ENCODE measurements around the gene ST7. TPM values are rescaled to one million over a fixed set of nuclear protein-coding genes. Genes with fewer than 3 reads are reported as not detected.

Gene ST7
- total RNA-seq, 3 donors from 2014 or later (not counting 1 experiment from before 2014, with no cell fraction given), result 9.8 to 15.7 (median 12.9) TPM

GRCh38 chr7:117229350-117229749 lies 276.0 kb downstream of the ST7 start:
- no peaks in the 10 kb centered on the region for H3K27me3 Mint-ChIP-seq (ENCODE audit: low read depth in 2 of 2)
- no peak overlapping the region for H3K27ac Mint-ChIP-seq
- DNase-seq (no peak), ATAC-seq (no peak)
- Histone ChIP-seq H3K36me3 (ENCODE audit: control insufficient read depth, insufficient read depth, low read length) (no peaks in the 10 kb centered on the region), H3K9me3 (ENCODE audit: control insufficient read depth, insufficient read depth, low read length) (no peaks in the 10 kb centered on the region), H3K27ac (ENCODE audit: low read length) (no peak overlapping the region), H3K4me3 (ENCODE audit: low read length) (no peak overlapping the region), H3K27me3 (ENCODE audit: control insufficient read depth, insufficient read depth, low read length) (no peaks in the 10 kb centered on the region), H3K4me1 (ENCODE audit: control insufficient read depth, insufficient read depth, low read length) (no peaks in the 10 kb centered on the region)
- H3K36me3 Mint-ChIP-seq, result no peaks in the 10 kb centered on the region
- 88% methylated on average over 3 of the region's 3 CpGs for WGBS (ENCODE audit: insufficient coverage)
- intact Hi-C loops (cut with micrococcal nuclease), result no loop called here
- TF ChIP-seq CTCF (IDR thresholded peaks at IDR 0.05), result no peak
- no peak overlapping the region for H3K4me3 Mint-ChIP-seq
- no peaks in the 10 kb centered on the region for H3K4me1 Mint-ChIP-seq
- H3K9me3 Mint-ChIP-seq, result peaks cover 0 to 3% of the 10 kb centered on the region in 2 donors

DNA sequence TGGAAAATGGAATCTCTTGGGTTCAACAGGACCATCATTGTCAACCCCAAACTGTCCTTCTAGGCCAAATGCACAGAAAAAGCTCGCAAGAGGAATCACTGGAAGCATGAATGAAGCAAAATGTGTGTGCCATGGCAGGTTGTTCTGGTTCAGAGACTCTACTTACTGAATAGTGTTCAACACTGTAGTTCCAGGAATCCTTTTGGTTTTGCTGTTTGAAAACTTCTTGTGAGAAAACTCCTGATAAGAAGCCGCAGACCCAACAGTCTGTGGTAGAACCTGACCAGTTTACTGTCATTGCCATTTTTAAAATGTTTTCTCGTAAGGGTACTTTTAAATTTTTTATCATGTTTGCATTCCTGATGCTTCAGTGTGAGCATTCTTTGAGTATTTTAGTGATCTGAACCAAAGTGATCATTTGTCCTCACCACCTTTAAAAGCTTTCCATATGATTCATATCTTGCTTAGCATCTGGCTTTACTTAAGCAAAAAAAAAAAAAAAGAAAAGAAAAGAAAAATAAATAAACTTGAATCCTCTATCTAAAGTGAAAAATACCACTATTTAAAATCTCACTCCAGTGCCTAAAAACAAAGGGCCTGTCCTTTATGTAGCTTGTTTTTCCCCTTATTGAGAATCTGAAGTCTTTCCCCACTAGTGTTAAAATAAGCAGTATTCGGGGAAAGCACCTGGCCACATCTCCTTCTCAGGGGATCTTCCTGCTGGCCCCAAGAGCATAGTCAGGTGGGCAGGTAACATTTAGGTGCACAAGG lies 277.2 kb downstream of the ST7 start:
- Mint-ChIP-seq H3K36me3 (no peaks in the 10 kb centered on the region), H3K27me3 (ENCODE audit: low read depth in 2 of 2) (no peaks in the 10 kb centered on the region), H3K4me1 (no peaks in the 10 kb centered on the region), H3K27ac (no peak overlapping the region), H3K9me3 (peaks cover 0 to 4% of the 10 kb centered on the region in 2 donors), H3K4me3 (no peak overlapping the region)
- ATAC-seq (no peak), DNase-seq (no peak)
- Histone ChIP-seq H3K36me3 (ENCODE audit: control insufficient read depth, insufficient read depth, low read length) (no peaks in the 10 kb centered on the region), H3K4me3 (ENCODE audit: low read length) (no peak overlapping the region), H3K9me3 (ENCODE audit: control insufficient read depth, insufficient read depth, low read length) (no peaks in the 10 kb centered on the region), H3K27me3 (ENCODE audit: control insufficient read depth, insufficient read depth, low read length) (no peaks in the 10 kb centered on the region), H3K27ac (ENCODE audit: low read length) (no peak overlapping the region), H3K4me1 (ENCODE audit: control insufficient read depth, insufficient read depth, low read length) (no peaks in the 10 kb centered on the region)
- TF ChIP-seq CTCF (IDR thresholded peaks at IDR 0.05), result no peak
- intact Hi-C loops (cut with micrococcal nuclease), result no loop called here
- 92% methylated on average over 4 of the region's 4 CpGs for WGBS (ENCODE audit: insufficient coverage)

DNA sequence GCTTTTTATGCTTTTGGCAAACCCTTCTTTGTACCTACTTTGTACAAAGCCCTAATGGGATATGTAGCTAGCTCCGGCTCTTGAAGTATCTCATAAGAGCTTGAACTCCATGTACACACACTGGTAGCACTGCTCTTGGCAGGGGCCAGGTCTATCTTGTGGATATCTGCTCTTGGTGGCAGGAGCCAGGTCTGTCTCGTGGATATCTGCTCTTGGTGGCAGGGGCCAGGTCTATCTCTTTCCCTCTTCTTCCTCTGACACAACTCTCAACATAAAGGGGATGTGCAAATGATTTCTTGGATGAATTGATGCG lies 277.7 kb downstream of the ST7 start:
- no peak overlapping the region for H3K27ac ChIP-seq (ENCODE audit: low read length)
- intact Hi-C loops (cut with micrococcal nuclease), result no loop called here
- H3K4me3 Mint-ChIP-seq, result no peak overlapping the region
- peaks cover 0 to 3% of the 10 kb centered on the region in 2 donors for H3K27me3 Mint-ChIP-seq (ENCODE audit: low read depth in 2 of 2)
- H3K4me1 ChIP-seq (ENCODE audit: control insufficient read depth, insufficient read depth, low read length), result no peaks in the 10 kb centered on the region
- WGBS (ENCODE audit: insufficient coverage), result 86% methylated on average over 3 of the region's 3 CpGs
- ATAC-seq, result no peak
- H3K9me3 ChIP-seq (ENCODE audit: control insufficient read depth, insufficient read depth, low read length), result no peaks in the 10 kb centered on the region
- H3K4me1 Mint-ChIP-seq, result no peaks in the 10 kb centered on the region
- no peak for DNase-seq
- H3K27ac Mint-ChIP-seq, result no peak overlapping the region
- TF ChIP-seq CTCF (IDR thresholded peaks at IDR 0.05), result no peak
- no peaks in the 10 kb centered on the region for H3K36me3 Mint-ChIP-seq
- H3K9me3 Mint-ChIP-seq, result peaks cover 0 to 4% of the 10 kb centered on the region in 2 donors
- H3K36me3 ChIP-seq (ENCODE audit: control insufficient read depth, insufficient read depth, low read length), result no peaks in the 10 kb centered on the region
- H3K4me3 ChIP-seq (ENCODE audit: low read length), result no peak overlapping the region
- H3K27me3 ChIP-seq (ENCODE audit: control insufficient read depth, insufficient read depth, low read length), result no peaks in the 10 kb centered on the region

DNA sequence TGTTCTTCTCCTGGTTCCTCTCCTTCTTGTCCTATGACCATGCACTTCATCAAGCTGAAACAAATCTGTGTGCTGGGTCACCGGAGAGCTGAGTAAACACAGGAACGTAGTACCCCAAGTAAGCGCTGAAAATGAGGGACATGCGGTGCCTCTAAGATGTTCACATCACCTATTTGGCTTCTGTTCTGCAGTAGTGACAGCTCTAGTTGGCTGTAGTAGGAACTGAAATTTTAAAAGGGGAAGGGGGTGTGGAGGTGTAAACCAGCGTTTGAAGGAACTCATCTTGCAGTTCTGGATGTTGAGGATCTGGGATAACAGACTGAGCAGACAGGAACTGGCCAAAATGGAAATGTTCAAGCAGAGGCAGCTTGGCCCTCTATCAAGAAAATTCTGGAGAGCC lies 284.3 kb downstream of the ST7 start:
- no peaks in the 10 kb centered on the region for H3K4me1 ChIP-seq (ENCODE audit: control insufficient read depth, insufficient read depth, low read length)
- no peak overlapping the region for H3K27ac ChIP-seq (ENCODE audit: low read length)
- no peaks in the 10 kb centered on the region for H3K27me3 ChIP-seq (ENCODE audit: control insufficient read depth, insufficient read depth, low read length)
- Mint-ChIP-seq H3K4me3 (no peak overlapping the region), H3K27me3 (ENCODE audit: low read depth in 2 of 2) (peaks cover 0 to 18% of the 10 kb centered on the region in 2 donors), H3K9me3 (peaks cover 0 to 4% of the 10 kb centered on the region in 2 donors), H3K4me1 (no peaks in the 10 kb centered on the region), H3K36me3 (no peaks in the 10 kb centered on the region), H3K27ac (no peak overlapping the region)
- no peaks in the 10 kb centered on the region for H3K36me3 ChIP-seq (ENCODE audit: control insufficient read depth, insufficient read depth, low read length)
- no peak overlapping the region for H3K4me3 ChIP-seq (ENCODE audit: low read length)
- no peaks in the 10 kb centered on the region for H3K9me3 ChIP-seq (ENCODE audit: control insufficient read depth, insufficient read depth, low read length)
- TF ChIP-seq CTCF (IDR thresholded peaks at IDR 0.05), result no peak
- DNase-seq (no peak), ATAC-seq (no peak)
- intact Hi-C loops (cut with micrococcal nuclease), result no loop called here
- 73% methylated on average over 5 of the region's 5 CpGs for WGBS (ENCODE audit: insufficient coverage)

All from natural killer cell (primary cell).